ENCODE data around the gene MAGI1. TPM values are rescaled to one million over a fixed set of nuclear protein-coding genes. Genes with fewer than 3 reads are reported as not detected.

MAGI1 gene
- total RNA-seq, 1 donor from 2014 or later, result 21.9 TPM

- no peak for DNase-seq (ENCODE audit: extremely low spot score, unreplicated experiment)
- H3K27ac Mint-ChIP-seq (ENCODE audit: unreplicated experiment), result no peak overlapping the region
- no peaks in the 10 kb centered on the region for H3K9me3 Mint-ChIP-seq (ENCODE audit: unreplicated experiment)
- H3K4me3 Mint-ChIP-seq (ENCODE audit: unreplicated experiment), result no peak overlapping the region
- TF ChIP-seq, protein P1, sequence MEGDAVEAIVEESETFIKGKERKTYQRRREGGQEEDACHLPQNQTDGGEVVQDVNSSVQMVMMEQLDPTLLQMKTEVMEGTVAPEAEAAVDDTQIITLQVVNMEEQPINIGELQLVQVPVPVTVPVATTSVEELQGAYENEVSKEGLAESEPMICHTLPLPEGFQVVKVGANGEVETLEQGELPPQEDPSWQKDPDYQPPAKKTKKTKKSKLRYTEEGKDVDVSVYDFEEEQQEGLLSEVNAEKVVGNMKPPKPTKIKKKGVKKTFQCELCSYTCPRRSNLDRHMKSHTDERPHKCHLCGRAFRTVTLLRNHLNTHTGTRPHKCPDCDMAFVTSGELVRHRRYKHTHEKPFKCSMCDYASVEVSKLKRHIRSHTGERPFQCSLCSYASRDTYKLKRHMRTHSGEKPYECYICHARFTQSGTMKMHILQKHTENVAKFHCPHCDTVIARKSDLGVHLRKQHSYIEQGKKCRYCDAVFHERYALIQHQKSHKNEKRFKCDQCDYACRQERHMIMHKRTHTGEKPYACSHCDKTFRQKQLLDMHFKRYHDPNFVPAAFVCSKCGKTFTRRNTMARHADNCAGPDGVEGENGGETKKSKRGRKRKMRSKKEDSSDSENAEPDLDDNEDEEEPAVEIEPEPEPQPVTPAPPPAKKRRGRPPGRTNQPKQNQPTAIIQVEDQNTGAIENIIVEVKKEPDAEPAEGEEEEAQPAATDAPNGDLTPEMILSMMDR (IDR thresholded peaks at IDR 0.05), result no peak
- H3K27me3 Mint-ChIP-seq (ENCODE audit: unreplicated experiment), result no peaks in the 10 kb centered on the region
- peaks cover 31% of the 10 kb centered on the region for H3K4me1 Mint-ChIP-seq (ENCODE audit: unreplicated experiment)
- no peaks in the 10 kb centered on the region for H3K36me3 Mint-ChIP-seq (ENCODE audit: unreplicated experiment)
Observed at GRCh38 chr3:65717676-65718346, 320.9 kb downstream of the MAGI1 start.

DNA sequence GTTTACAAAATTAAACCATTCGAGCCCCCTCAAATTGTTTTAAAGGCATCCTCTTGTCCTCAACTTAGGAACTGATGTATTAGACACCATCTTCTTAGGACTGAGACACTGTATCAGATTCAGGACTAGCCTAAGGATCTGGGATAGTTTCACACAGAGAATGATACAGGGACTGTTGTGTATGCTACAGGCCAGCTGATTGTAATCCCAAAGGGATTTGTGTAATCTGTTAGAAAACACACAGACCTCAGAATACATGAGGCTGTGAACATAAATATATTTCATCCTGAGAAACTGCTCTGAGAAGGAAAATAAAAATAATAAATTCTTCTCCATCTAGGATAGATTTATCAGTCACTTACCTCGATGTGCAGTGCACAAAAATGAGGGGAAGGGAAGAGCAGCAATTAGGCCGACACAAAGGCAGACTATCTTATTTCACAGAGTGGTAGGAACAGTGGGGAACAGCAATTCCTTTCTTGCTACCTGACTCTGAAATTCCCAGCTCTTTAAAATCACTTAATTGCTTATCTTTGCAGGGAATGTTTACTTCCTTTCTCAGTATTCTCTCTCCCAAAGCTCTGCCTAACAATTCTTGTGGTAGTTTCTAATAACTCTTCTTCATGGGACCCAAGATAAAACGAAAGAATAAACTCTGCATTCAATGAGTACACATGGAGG lies 322.5 kb downstream of the MAGI1 start:
- Mint-ChIP-seq H3K4me1 (ENCODE audit: unreplicated experiment) (peaks cover 22% of the 10 kb centered on the region), H3K27ac (ENCODE audit: unreplicated experiment) (no peak overlapping the region)

GRCh38 chr3:65714134-65714533 lies 324.6 kb downstream of the MAGI1 start:
- Mint-ChIP-seq H3K27ac (ENCODE audit: unreplicated experiment) (no peak overlapping the region), H3K4me1 (ENCODE audit: unreplicated experiment) (peaks cover 19% of the 10 kb centered on the region), H3K27me3 (ENCODE audit: unreplicated experiment) (no peaks in the 10 kb centered on the region), H3K9me3 (ENCODE audit: unreplicated experiment) (no peaks in the 10 kb centered on the region), H3K36me3 (ENCODE audit: unreplicated experiment) (no peaks in the 10 kb centered on the region), H3K4me3 (ENCODE audit: unreplicated experiment) (no peak overlapping the region)
- TF ChIP-seq, protein P1 (IDR thresholded peaks at IDR 0.05), result no peak
- no peak for DNase-seq (ENCODE audit: extremely low spot score, unreplicated experiment)

More for the DNA sequence above, 322.5 kb downstream of the MAGI1 start:
- Mint-ChIP-seq H3K9me3 (ENCODE audit: unreplicated experiment) (no peaks in the 10 kb centered on the region), H3K27me3 (ENCODE audit: unreplicated experiment) (no peaks in the 10 kb centered on the region), H3K36me3 (ENCODE audit: unreplicated experiment) (no peaks in the 10 kb centered on the region), H3K4me3 (ENCODE audit: unreplicated experiment) (no peak overlapping the region)
- TF ChIP-seq, protein P1 (IDR thresholded peaks at IDR 0.05), result no peak
- no peak for DNase-seq (ENCODE audit: extremely low spot score, unreplicated experiment)

DNA sequence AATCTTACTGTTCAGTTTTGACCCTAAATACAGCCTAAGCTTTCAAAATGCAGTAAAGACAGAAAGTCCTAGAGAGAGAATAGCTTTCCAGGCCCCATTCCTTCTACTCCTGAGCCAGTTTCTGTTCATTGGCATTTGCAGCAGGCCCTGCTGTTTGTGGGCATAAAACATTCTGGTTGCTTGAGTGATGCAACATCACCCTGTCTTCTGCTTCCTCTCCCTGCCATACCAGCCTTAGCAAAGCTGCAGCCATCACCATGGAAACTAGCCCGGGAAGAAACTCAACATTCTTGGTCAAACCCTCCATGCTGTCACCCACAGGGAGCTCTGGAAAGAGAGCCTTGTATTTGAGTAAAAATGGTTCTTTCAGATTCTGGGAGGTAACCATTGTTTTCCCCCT lies 325.7 kb downstream of the MAGI1 start:
- no peaks in the 10 kb centered on the region for H3K36me3 Mint-ChIP-seq (ENCODE audit: unreplicated experiment)
- no peaks in the 10 kb centered on the region for H3K9me3 Mint-ChIP-seq (ENCODE audit: unreplicated experiment)
- no peak overlapping the region for H3K4me3 Mint-ChIP-seq (ENCODE audit: unreplicated experiment)
- no peak overlapping the region for H3K27ac Mint-ChIP-seq (ENCODE audit: unreplicated experiment)
- DNase-seq (ENCODE audit: extremely low spot score, unreplicated experiment), result no peak
- H3K4me1 Mint-ChIP-seq (ENCODE audit: unreplicated experiment), result peaks cover 19% of the 10 kb centered on the region
- TF ChIP-seq, protein P1 (IDR thresholded peaks at IDR 0.05), result no peak
- H3K27me3 Mint-ChIP-seq (ENCODE audit: unreplicated experiment), result no peaks in the 10 kb centered on the region

GRCh38 chr3:65712140-65712539 lies 326.6 kb downstream of the MAGI1 start:
- Mint-ChIP-seq H3K27ac (ENCODE audit: unreplicated experiment) (no peak overlapping the region), H3K4me3 (ENCODE audit: unreplicated experiment) (no peak overlapping the region), H3K9me3 (ENCODE audit: unreplicated experiment) (no peaks in the 10 kb centered on the region), H3K27me3 (ENCODE audit: unreplicated experiment) (no peaks in the 10 kb centered on the region), H3K36me3 (ENCODE audit: unreplicated experiment) (no peaks in the 10 kb centered on the region), H3K4me1 (ENCODE audit: unreplicated experiment) (peaks cover 19% of the 10 kb centered on the region)
- DNase-seq (ENCODE audit: extremely low spot score, unreplicated experiment), result no peak
- TF ChIP-seq, protein P1 (IDR thresholded peaks at IDR 0.05), result no peak

All from osteocyte (in vitro differentiated cells).